H9 (cell line): ENCODE measurements around the gene BTNL3. TPM values are rescaled to one million over a fixed set of nuclear protein-coding genes. Genes with fewer than 3 reads are reported as not detected.

Experiments
- DNase-seq: peaks from one replicate; pipeline ENCODE4 v3.0.0-alpha.2; 2017
- H2AFZ ChIP-seq: one replicate; pipeline ENCODE4 v1.6.1; 2013; ENCODE audit warnings: mild to moderate bottlenecking, low read length, control low read depth, moderate library complexity
- H2AK5ac ChIP-seq: 2 replicates; pipeline ENCODE4 v1.6.1; 2013; ENCODE audit warnings: low read length, control low read depth, mixed read lengths; ENCODE audit not compliant: insufficient read length
- H2BK120ac ChIP-seq: one replicate; pipeline ENCODE4 v1.6.1; 2013; ENCODE audit warnings: low read depth, mild to moderate bottlenecking, low read length, control low read depth, inconsistent platforms; ENCODE audit not compliant: poor library complexity, severe bottlenecking
- H2BK12ac ChIP-seq: 2 replicates; pipeline ENCODE4 v1.6.1; 2013; ENCODE audit warnings: low read length, control low read depth, mixed read lengths, low read depth; ENCODE audit not compliant: insufficient read length
- H2BK15ac ChIP-seq: 2 replicates; pipeline ENCODE4 v1.6.1; 2013; ENCODE audit warnings: low read depth, low read length, control low read depth
- H2BK20ac ChIP-seq: one replicate; pipeline ENCODE4 v1.6.1; 2013; ENCODE audit warnings: low read depth, mild to moderate bottlenecking, low read length, control low read depth, inconsistent platforms; ENCODE audit not compliant: poor library complexity, severe bottlenecking
- H2BK5ac ChIP-seq: 2 replicates; pipeline ENCODE4 v1.6.1; 2013; ENCODE audit warnings: low read length, control low read depth, mixed read lengths; ENCODE audit not compliant: insufficient read length
- H3K14ac ChIP-seq: 2 replicates; pipeline ENCODE4 v1.6.1; 2013; ENCODE audit warnings: low read length, control low read depth; ENCODE audit not compliant: insufficient read depth
- H3K18ac ChIP-seq: 2 replicates; pipeline ENCODE4 v1.6.1; 2013; ENCODE audit warnings: low read depth, mild to moderate bottlenecking, mixed read lengths, low read length, control low read depth; ENCODE audit not compliant: insufficient read length
- H3K23ac ChIP-seq: 2 replicates; pipeline ENCODE4 v1.6.1; 2013; ENCODE audit warnings: low read length, control low read depth, mixed read lengths, low read depth; ENCODE audit not compliant: insufficient read length
- H3K23me2 ChIP-seq: 2 replicates; pipeline ENCODE4 v1.6.1; 2013; ENCODE audit warnings: low read depth, mild to moderate bottlenecking, mixed read lengths, low read length, control low read depth; ENCODE audit not compliant: insufficient read length, poor library complexity, severe bottlenecking
- H3K27ac ChIP-seq: 2 replicates; pipeline ENCODE4 v1.5.1; 2013; ENCODE audit warnings: low read length, control low read depth, mixed read lengths, low read depth; ENCODE audit not compliant: insufficient read length
- H3K27me3 ChIP-seq: 2 replicates; pipeline ENCODE4 v1.6.1; 2013; ENCODE audit warnings: low read length, control low read depth, inconsistent platforms; ENCODE audit not compliant: insufficient read depth
- H3K4ac ChIP-seq: 2 replicates; pipeline ENCODE4 v1.6.1; 2013; ENCODE audit warnings: low read depth, mild to moderate bottlenecking, control low read depth, inconsistent platforms, low read length, moderate library complexity
- H3K4me1 ChIP-seq: 2 replicates; pipeline ENCODE4 v1.6.1; 2013; ENCODE audit warnings: low read length, control low read depth, inconsistent platforms; ENCODE audit not compliant: insufficient read depth
- H3K4me2 ChIP-seq: 2 replicates; pipeline ENCODE4 v1.6.1; 2013; ENCODE audit warnings: low read length, control low read depth, mixed read lengths; ENCODE audit not compliant: insufficient read length, insufficient read depth
- H3K56ac ChIP-seq: 2 replicates; pipeline ENCODE4 v1.6.1; 2013; ENCODE audit warnings: low read depth, mild to moderate bottlenecking, mixed read lengths, low read length, control low read depth; ENCODE audit not compliant: insufficient read length
- H3K79me1 ChIP-seq: 2 replicates; pipeline ENCODE4 v1.6.1; 2013; ENCODE audit warnings: low read depth, mild to moderate bottlenecking, moderate library complexity, low read length, control low read depth, inconsistent platforms; ENCODE audit not compliant: insufficient read depth, poor library complexity, severe bottlenecking
- H3K79me2 ChIP-seq: 2 replicates; pipeline ENCODE4 v1.6.1; 2013; ENCODE audit warnings: low read length, control low read depth, inconsistent platforms; ENCODE audit not compliant: insufficient read depth
- H3K9ac ChIP-seq: 2 replicates; pipeline ENCODE4 v1.6.1; 2013; ENCODE audit warnings: low read length, control low read depth, mixed read lengths; ENCODE audit not compliant: insufficient read length; ENCODE audit errors: extremely low read depth
- H3K9me3 ChIP-seq: one replicate; pipeline ENCODE4 v1.6.1; 2013; ENCODE audit warnings: low read depth, low read length, inconsistent platforms; ENCODE audit not compliant: control insufficient read depth
- H3T11ph ChIP-seq: one replicate; pipeline ENCODE4 v1.6.1; 2013; ENCODE audit warnings: mild to moderate bottlenecking, low read length, control low read depth, inconsistent platforms
- H4K20me1 ChIP-seq: one replicate; pipeline ENCODE4 v1.6.1; 2013; ENCODE audit not compliant: control insufficient read depth, insufficient read length, insufficient read depth
- H4K5ac ChIP-seq: 2 replicates; pipeline ENCODE4 v1.6.1; 2013; ENCODE audit warnings: low read depth, mild to moderate bottlenecking, mixed read lengths, low read length, control low read depth; ENCODE audit not compliant: insufficient read length
- H4K8ac ChIP-seq: replicated peaks from 2 replicates; pipeline ENCODE4 v1.6.1; 2013; ENCODE audit warnings: low read length, control low read depth, mixed read lengths, low read depth; ENCODE audit not compliant: insufficient read length
- H4K91ac ChIP-seq: 2 replicates; pipeline ENCODE4 v1.6.1; 2013; ENCODE audit warnings: low read depth, mild to moderate bottlenecking, moderate library complexity, mixed read lengths, low read length, control low read depth; ENCODE audit not compliant: insufficient read length
- H3K27ac Mint-ChIP-seq, 3 experiments: 2 replicates in 2 of 3; 3 replicates in 1 of 3; pipeline ENCODE4 v1.8.0; 2020 to 2021; ENCODE audit warnings: mixed read lengths in 3 of 3, mild to moderate bottlenecking in 1 of 3, moderate library complexity in 1 of 3
- H3K27me3 Mint-ChIP-seq: 2 replicates; pipeline ENCODE4 v1.8.0; 2021; ENCODE audit warnings: low read depth, mild to moderate bottlenecking, moderate library complexity, mixed read lengths
- H3K36me3 Mint-ChIP-seq, 3 experiments: 2 replicates in 2 of 3; 3 replicates in 1 of 3; pipeline ENCODE4 v1.8.0; 2020 to 2021; ENCODE audit warnings: low read depth in 3 of 3, mixed read lengths in 3 of 3; ENCODE audit not compliant: insufficient read depth in 1 of 3
- H3K4me1 Mint-ChIP-seq, 2 experiments: 2 replicates each; pipeline ENCODE4 v1.8.0; 2020; ENCODE audit warnings: mixed read lengths in 2 of 2
- H3K4me3 Mint-ChIP-seq, 2 experiments: 2 replicates in 1 of 2; 3 replicates in 1 of 2; pipeline ENCODE4 v1.8.0; 2020 to 2021; ENCODE audit warnings: mild to moderate bottlenecking in 2 of 2, mixed read lengths in 2 of 2, moderate library complexity in 1 of 2
- H3K9me3 Mint-ChIP-seq, 2 experiments: 2 replicates in 1 of 2; 3 replicates in 1 of 2; pipeline ENCODE4 v1.8.0; 2020; ENCODE audit warnings: mild to moderate bottlenecking in 2 of 2, mixed read lengths in 2 of 2, moderate library complexity in 1 of 2
- WGBS: extraction: QIAGEN DNeasy Blood & Tissue Kit; methylation state at CpG from one replicate; pipeline ENCODE4 v1.1.7; 2013; ENCODE audit warnings: missing lambda C conversion rate, low lambda C conversion rate, mixed read lengths; ENCODE audit not compliant: insufficient read length; ENCODE audit errors: extremely low coverage; 5-methylcytosine and 5-hydroxymethylcytosine counted together
- total RNA-seq: library from RNA; stranded (reverse); gene quantifications from 2 replicates; pipeline ENCODE4 v1.2.1, GENCODE V29; 2021
- TF ChIP-seq, protein P1 (sequence below): fragments of 200-600 bp; sonication (generic); conservative IDR thresholded peaks from 3 replicates; pipeline ENCODE4 v1.8.0; 2021; ENCODE audit warnings: antibody characterized with exemption, mild to moderate bottlenecking

The BTNL3 gene
- total RNA-seq, 1 experiment from 2014 or later, result not detected

DNA sequence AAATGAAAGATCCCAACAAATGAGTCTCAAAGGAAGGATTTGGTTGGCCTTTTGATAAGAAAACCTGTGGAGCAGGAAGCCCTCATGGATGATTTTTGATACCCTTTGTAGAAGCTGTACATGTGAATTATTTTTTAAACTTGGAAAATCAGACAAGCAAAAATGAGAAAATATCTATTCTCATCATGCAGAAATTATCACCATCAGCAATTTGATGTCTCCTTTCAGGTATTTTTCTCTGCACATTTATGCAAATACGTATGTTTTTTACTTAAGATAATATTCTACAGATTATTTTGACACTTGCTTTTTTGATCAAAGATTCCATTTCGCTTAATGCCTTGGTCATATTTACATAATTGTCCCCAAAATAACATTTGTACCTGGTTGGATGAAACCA is 58.6 kb downstream of the BTNL3 start:
- H2BK12ac ChIP-seq, result no peak overlapping the region
- H3K18ac ChIP-seq, result no peak overlapping the region
- H2BK15ac ChIP-seq, result no peak overlapping the region
- H2BK120ac ChIP-seq, result no peak overlapping the region
- H3T11ph ChIP-seq, result no peak overlapping the region
- H3K79me2 ChIP-seq, result no peaks in the 10 kb centered on the region
- H3K4me3 Mint-ChIP-seq, result no peak overlapping the region
- H3K56ac ChIP-seq, result no peak overlapping the region
- no peak overlapping the region for H4K8ac ChIP-seq
- no peak overlapping the region for H3K14ac ChIP-seq
- no peak overlapping the region for H4K5ac ChIP-seq
- no peak overlapping the region for H3K4ac ChIP-seq
- TF ChIP-seq, protein P1, sequence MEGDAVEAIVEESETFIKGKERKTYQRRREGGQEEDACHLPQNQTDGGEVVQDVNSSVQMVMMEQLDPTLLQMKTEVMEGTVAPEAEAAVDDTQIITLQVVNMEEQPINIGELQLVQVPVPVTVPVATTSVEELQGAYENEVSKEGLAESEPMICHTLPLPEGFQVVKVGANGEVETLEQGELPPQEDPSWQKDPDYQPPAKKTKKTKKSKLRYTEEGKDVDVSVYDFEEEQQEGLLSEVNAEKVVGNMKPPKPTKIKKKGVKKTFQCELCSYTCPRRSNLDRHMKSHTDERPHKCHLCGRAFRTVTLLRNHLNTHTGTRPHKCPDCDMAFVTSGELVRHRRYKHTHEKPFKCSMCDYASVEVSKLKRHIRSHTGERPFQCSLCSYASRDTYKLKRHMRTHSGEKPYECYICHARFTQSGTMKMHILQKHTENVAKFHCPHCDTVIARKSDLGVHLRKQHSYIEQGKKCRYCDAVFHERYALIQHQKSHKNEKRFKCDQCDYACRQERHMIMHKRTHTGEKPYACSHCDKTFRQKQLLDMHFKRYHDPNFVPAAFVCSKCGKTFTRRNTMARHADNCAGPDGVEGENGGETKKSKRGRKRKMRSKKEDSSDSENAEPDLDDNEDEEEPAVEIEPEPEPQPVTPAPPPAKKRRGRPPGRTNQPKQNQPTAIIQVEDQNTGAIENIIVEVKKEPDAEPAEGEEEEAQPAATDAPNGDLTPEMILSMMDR, result no peak
- no peaks in the 10 kb centered on the region for H3K4me1 ChIP-seq
- peaks cover 1 to 4% of the 10 kb centered on the region in 2 experiments; a peak in 3 of 5 replicates for H3K9me3 Mint-ChIP-seq
- no peak overlapping the region for H2AFZ ChIP-seq
- H3K27me3 Mint-ChIP-seq, result peaks cover 39% of the 10 kb centered on the region
- H3K23ac ChIP-seq, result no peak overlapping the region
- no peak overlapping the region for H3K27ac Mint-ChIP-seq
- no peaks in the 10 kb centered on the region for H3K36me3 Mint-ChIP-seq
- no peak overlapping the region for H2BK5ac ChIP-seq
- no peak overlapping the region for H4K91ac ChIP-seq
- no peaks in the 10 kb centered on the region for H3K23me2 ChIP-seq
- no peak overlapping the region for H2BK20ac ChIP-seq
- no peak overlapping the region for H3K9ac ChIP-seq
- H2AK5ac ChIP-seq, result no peak overlapping the region
- H4K20me1 ChIP-seq, result no peaks in the 10 kb centered on the region
- H3K27ac ChIP-seq, result no peak overlapping the region
- peaks cover 5% of the 10 kb centered on the region in 2 experiments; a peak in 3 of 4 replicates for H3K4me1 Mint-ChIP-seq
- DNase-seq, result no peak
- H3K4me2 ChIP-seq, result no peak overlapping the region
- no CpG with 5 or more reads among the region's 2 CpGs for WGBS
- H3K9me3 ChIP-seq, result no peaks in the 10 kb centered on the region
- no peaks in the 10 kb centered on the region for H3K79me1 ChIP-seq
- peaks cover 9% of the 10 kb centered on the region; the same call in 1 of the 2 replicates for H3K27me3 ChIP-seq
